Esophagus muscularis mucosa (tissue), 3 donors: ENCODE measurements around the gene GDF3.
"Not testable (repeated sequence)": the region's sequence is repeated elsewhere in the genome, so short reads cannot be mapped to it uniquely, and the experiment has no call there.

Experiments used
- CTCF ChIP-seq, 3 experiments: fragments of 200-600 bp in 2 of 3; fragments of 450-650 bp in 1 of 3; sonication (generic) in 2 of 3; IDR thresholded peaks; one replicate each; pipeline ENCODE4 v1.5.1; 2017 to 2019; ENCODE audit warnings: antibody characterized with exemption in 3 of 3, mild to moderate bottlenecking in 2 of 3, moderate library complexity in 1 of 3
- POLR2AphosphoS5 ChIP-seq, 2 donors: sonication (generic); formaldehyde crosslinking; IDR thresholded peaks; one replicate each; pipeline ENCODE4 v1.6.1; 2017; ENCODE audit warnings: antibody characterized with exemption in 2 of 2

- TF ChIP-seq CTCF (IDR thresholded peaks at IDR 0.05), result peak in 2 of 3 experiments; percentile 27 to 32
- not testable (repeated sequence) for TF ChIP-seq POLR2AphosphoS5 (IDR thresholded peaks at IDR 0.05)
These were observed 18.1 kb downstream of the GDF3 start for GRCh38 chr12:7677432-7677888.
